Stimulated activated CD8-positive, alpha-beta memory T cell treated with anti-CD3 and anti-CD28 coated beads, Interleukin-15, amount 100 ng/mL, for 4 hours (primary cell): ENCODE data around the gene SPATA31A1.
"Not testable (repeated sequence)": the region's sequence is repeated elsewhere in the genome, so short reads cannot be mapped to it uniquely, and the experiment has no call there.

Experiments used
- DNase-seq, 2 donors: peaks; one replicate each; pipeline ENCODE4 v3.0.0-alpha.2; 2020; ENCODE audit warnings: low read depth in 2 of 2

Gene SPATA31A1

GRCh38 chr9:39355369-39355768, at the start of gene SPATA31A1:
TSS of gene SPATA31A1 (plus strand) at chr9:39355669. CDS start at chr9:39355731, 62 bp downstream.
- not testable (repeated sequence) for DNase-seq

GRCh38 chr9:39407261-39408204, 52.1 kb downstream of the SPATA31A1 start:
- DNase-seq, result not testable (repeated sequence)

GRCh38 chr9:39411254-39411940, 55.9 kb downstream of the SPATA31A1 start:
- DNase-seq, result not testable (repeated sequence)
